LNCaP clone FGC (cell line): ENCODE data around the gene IFT20.

Experiments used
- DNase-seq: peaks from one replicate; pipeline ENCODE4 v3.0.0-alpha.2; 2011; ENCODE audit warnings: low read depth
- H3K4me3 ChIP-seq: 2 replicates; pipeline ENCODE4 v1.5.1; 2011; ENCODE audit warnings: mild to moderate bottlenecking, low read depth, low read length, control low read depth
- CTCF ChIP-seq: IDR thresholded peaks from 2 replicates; pipeline ENCODE4 v1.5.1; 2012; ENCODE audit warnings: mild to moderate bottlenecking; ENCODE audit not compliant: control insufficient read depth, insufficient read depth; ENCODE audit errors: extremely low read depth

IFT20 gene

GRCh38 chr17:28372203-28372944 lies 37.1 kb upstream of the IFT20 start:
- no peak overlapping the region for H3K4me3 ChIP-seq
- no peak for TF ChIP-seq CTCF
- DNase-seq, result no peak

GRCh38 chr17:28371245-28372202 lies 36.3 kb upstream of the IFT20 start, which contains the start of gene SARM1:
Gene SARM1, plus strand, starts transcription at chr17:28371694. Its CDS starts 339 bp downstream, at chr17:28372033.
- no peak within 1 kb of the TSS for H3K4me3 ChIP-seq
- no peak for DNase-seq
- no peak for TF ChIP-seq CTCF

GRCh38 chr17:28370744-28371103 lies 35.5 kb upstream of the IFT20 start:
- TF ChIP-seq CTCF, result no peak
- DNase-seq, result no peak
- no peak overlapping the region for H3K4me3 ChIP-seq

- no peak for TF ChIP-seq CTCF
- no peak within 1 kb of the TSS for H3K4me3 ChIP-seq
- no peak for DNase-seq
Observed at GRCh38 chr17:28370035-28370743, 34.9 kb upstream of the IFT20 start, which contains the start of gene VTN. Gene VTN, minus strand, starts transcription at chr17:28370307. Its CDS starts 104 bp downstream, at chr17:28370203.

GRCh38 chr17:28369684-28370034 lies 34.4 kb upstream of the IFT20 start:
- DNase-seq, result no peak
- TF ChIP-seq CTCF, result no peak
- no peak overlapping the region for H3K4me3 ChIP-seq

- no peak for DNase-seq
- no peak overlapping the region for H3K4me3 ChIP-seq
- TF ChIP-seq CTCF, result no peak
Observed at GRCh38 chr17:28368915-28369683, 33.8 kb upstream of the IFT20 start.
